Measurements from ENCODE around the gene PALLD.

The PALLD gene

GRCh38 chr4:168557658-168558057, 60.8 kb downstream of the PALLD start:
- H3K4me1 ChIP-seq: peaks cover 0 to 4% (median 0%) of the 10 kb centered on the region in 10 experiments; a peak in 1 of 20 replicates
- no peak overlapping the region for H3K9ac ChIP-seq
- H3K36me3 ChIP-seq: no peaks in the 10 kb centered on the region
- no peak for TF ChIP-seq Cebpa-rat (IDR thresholded peaks at IDR 0.05)
- no peaks in the 10 kb centered on the region for H3K27me3 ChIP-seq
- H4K20me1 ChIP-seq: no peaks in the 10 kb centered on the region
- H3K27ac ChIP-seq: no peak overlapping the region
- no peaks in the 10 kb centered on the region for H3K9me3 ChIP-seq (replicated peaks in 1 of 11)
- no peak overlapping the region for H3K4me2 ChIP-seq
- no peak overlapping the region for H3K4me3 ChIP-seq

GRCh38 chr4:168558599-168558998, 61.7 kb downstream of the PALLD start:
- H3K27me3 ChIP-seq: no peaks in the 10 kb centered on the region
- no peaks in the 10 kb centered on the region for H3K36me3 ChIP-seq

DNA sequence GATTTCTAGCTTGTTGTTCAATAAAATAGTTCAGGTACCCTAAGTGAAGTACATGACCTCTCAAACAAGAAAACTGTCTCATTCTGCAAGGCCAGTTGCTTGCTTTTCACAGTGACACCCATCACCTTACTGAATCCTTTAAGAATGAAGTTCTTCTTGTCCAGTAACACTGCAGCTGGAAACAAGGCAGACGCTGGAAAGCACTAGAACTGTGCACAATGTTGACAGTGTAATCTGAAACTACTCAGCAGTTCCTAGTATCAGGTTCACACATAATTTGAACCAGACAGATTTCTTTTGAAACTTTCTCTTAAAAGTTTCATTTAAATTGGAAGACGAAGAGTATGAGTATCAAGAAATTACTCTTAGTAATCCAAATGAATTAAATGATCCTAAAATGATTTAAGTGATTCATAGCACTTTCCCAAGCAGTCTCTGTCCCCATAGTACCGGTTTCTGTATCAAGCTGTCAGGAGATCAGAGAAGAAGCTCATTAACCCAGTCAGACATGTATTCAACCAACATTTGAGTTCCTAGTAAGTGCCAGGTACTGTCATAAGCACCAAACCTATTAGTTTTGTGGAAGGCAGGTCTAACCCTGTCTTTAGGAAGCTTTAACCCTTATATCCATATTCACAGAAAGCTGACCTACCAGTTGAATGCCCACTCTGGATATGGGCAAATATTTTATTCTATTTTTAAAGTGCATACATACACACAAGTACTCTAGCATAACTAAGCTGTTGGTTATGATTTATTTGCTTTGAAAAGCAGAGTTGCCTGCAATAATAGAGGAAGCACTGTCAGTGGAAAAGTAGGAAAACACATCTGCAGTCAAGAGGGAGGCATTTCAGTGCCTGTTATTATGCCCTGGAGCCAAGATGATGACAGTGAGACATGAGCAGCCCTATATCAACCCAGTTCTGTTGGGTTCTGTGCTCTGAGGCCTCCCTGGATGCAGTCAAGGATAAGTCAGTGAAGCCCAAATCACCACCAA, 63.6 kb downstream of the PALLD start:
- no peaks in the 10 kb centered on the region for H3K36me3 ChIP-seq
- peaks cover 0 to 4% (median 0%) of the 10 kb centered on the region in 10 experiments; a peak in 1 of 20 replicates for H3K4me1 ChIP-seq
- no peak overlapping the region for H3K9ac ChIP-seq
- TF ChIP-seq Cebpa-rat (IDR thresholded peaks at IDR 0.05): no peak
- H3K4me3 ChIP-seq: no peak overlapping the region
- no peaks in the 10 kb centered on the region for H4K20me1 ChIP-seq
- H3K4me2 ChIP-seq: no peak overlapping the region
- H3K9me3 ChIP-seq (replicated peaks in 1 of 11): no peaks in the 10 kb centered on the region
- H3K27ac ChIP-seq: no peak overlapping the region
- H3K27me3 ChIP-seq: no peaks in the 10 kb centered on the region

More at GRCh38 chr4:168558599-168558998, 61.7 kb downstream of the PALLD start:
- no peak for TF ChIP-seq Cebpa-rat (IDR thresholded peaks at IDR 0.05)
- Histone ChIP-seq H3K4me1 (peaks cover 0 to 4% (median 0%) of the 10 kb centered on the region in 10 experiments; a peak in 1 of 20 replicates), H3K4me2 (no peak overlapping the region), H3K4me3 (no peak overlapping the region), H3K27ac (no peak overlapping the region), H3K9me3 (replicated peaks in 1 of 11) (no peaks in the 10 kb centered on the region), H4K20me1 (no peaks in the 10 kb centered on the region), H3K9ac (no peak overlapping the region)

- H3K27ac ChIP-seq: no peak overlapping the region
- H3K4me1 ChIP-seq: no peaks in the 10 kb centered on the region
- no peak overlapping the region for H3K4me2 ChIP-seq
These were observed 65.3 kb downstream of the PALLD start for GRCh38 chr4:168562041-168562571.

GRCh38 chr4:168564023-168564422, 67.2 kb downstream of the PALLD start:
- Histone ChIP-seq H3K36me3 (no peaks in the 10 kb centered on the region), H3K27me3 (no peaks in the 10 kb centered on the region), H3K4me2 (no peak overlapping the region), H3K27ac (no peak overlapping the region), H3K4me3 (no peak overlapping the region), H3K9ac (no peak overlapping the region), H3K4me1 (no peaks in the 10 kb centered on the region), H4K20me1 (no peaks in the 10 kb centered on the region), H3K9me3 (replicated peaks in 1 of 11) (no peaks in the 10 kb centered on the region)
- no peak for TF ChIP-seq Cebpa-rat (IDR thresholded peaks at IDR 0.05)

More at GRCh38 chr4:168562041-168562571, 65.3 kb downstream of the PALLD start:
- Histone ChIP-seq H3K9ac (no peak overlapping the region), H3K36me3 (no peaks in the 10 kb centered on the region), H4K20me1 (no peaks in the 10 kb centered on the region), H3K27me3 (no peaks in the 10 kb centered on the region), H3K9me3 (replicated peaks in 1 of 11) (no peaks in the 10 kb centered on the region), H3K4me3 (no peak overlapping the region)
- no peak for TF ChIP-seq Cebpa-rat (IDR thresholded peaks at IDR 0.05)

DNA sequence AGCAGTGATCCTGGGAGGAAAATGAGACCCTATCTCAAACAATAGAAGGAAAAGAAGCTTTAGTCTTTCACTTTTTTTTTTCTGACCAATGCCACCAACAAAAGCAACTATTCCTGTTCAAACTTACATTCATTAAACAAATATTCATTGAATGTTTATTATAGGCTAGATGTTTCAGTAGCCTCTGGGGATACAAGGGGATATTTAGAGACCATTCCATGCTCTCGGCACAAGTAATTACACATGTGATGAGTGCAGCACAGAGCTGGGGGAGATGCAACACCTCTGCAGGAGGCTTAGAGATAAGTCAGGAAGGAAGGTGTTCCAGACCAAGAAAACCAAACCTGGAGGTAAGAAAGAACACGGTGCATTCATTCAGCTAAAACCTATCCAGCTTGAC, 68.3 kb downstream of the PALLD start:
- H3K9ac ChIP-seq: no peak overlapping the region
- no peaks in the 10 kb centered on the region for H3K36me3 ChIP-seq
- H4K20me1 ChIP-seq: no peaks in the 10 kb centered on the region
- no peak overlapping the region for H3K4me3 ChIP-seq
- H3K4me1 ChIP-seq: no peaks in the 10 kb centered on the region
- H3K9me3 ChIP-seq (replicated peaks in 1 of 11): no peaks in the 10 kb centered on the region
- no peak overlapping the region for H3K4me2 ChIP-seq
- TF ChIP-seq Cebpa-rat (IDR thresholded peaks at IDR 0.05): no peak
- no peak overlapping the region for H3K27ac ChIP-seq
- H3K27me3 ChIP-seq: no peaks in the 10 kb centered on the region

- no peaks in the 10 kb centered on the region for H3K9me3 ChIP-seq (replicated peaks in 1 of 11)
- no peak overlapping the region for H3K4me3 ChIP-seq
- no peaks in the 10 kb centered on the region for H3K27me3 ChIP-seq
- no peak overlapping the region for H3K4me2 ChIP-seq
- H3K36me3 ChIP-seq: no peaks in the 10 kb centered on the region
- H3K4me1 ChIP-seq: no peaks in the 10 kb centered on the region
- no peak for TF ChIP-seq Cebpa-rat (IDR thresholded peaks at IDR 0.05)
- no peak overlapping the region for H3K9ac ChIP-seq
- H4K20me1 ChIP-seq: no peaks in the 10 kb centered on the region
- H3K27ac ChIP-seq: no peak overlapping the region
These were observed 69.9 kb downstream of the PALLD start for GRCh38 chr4:168566726-168567125.

DNA sequence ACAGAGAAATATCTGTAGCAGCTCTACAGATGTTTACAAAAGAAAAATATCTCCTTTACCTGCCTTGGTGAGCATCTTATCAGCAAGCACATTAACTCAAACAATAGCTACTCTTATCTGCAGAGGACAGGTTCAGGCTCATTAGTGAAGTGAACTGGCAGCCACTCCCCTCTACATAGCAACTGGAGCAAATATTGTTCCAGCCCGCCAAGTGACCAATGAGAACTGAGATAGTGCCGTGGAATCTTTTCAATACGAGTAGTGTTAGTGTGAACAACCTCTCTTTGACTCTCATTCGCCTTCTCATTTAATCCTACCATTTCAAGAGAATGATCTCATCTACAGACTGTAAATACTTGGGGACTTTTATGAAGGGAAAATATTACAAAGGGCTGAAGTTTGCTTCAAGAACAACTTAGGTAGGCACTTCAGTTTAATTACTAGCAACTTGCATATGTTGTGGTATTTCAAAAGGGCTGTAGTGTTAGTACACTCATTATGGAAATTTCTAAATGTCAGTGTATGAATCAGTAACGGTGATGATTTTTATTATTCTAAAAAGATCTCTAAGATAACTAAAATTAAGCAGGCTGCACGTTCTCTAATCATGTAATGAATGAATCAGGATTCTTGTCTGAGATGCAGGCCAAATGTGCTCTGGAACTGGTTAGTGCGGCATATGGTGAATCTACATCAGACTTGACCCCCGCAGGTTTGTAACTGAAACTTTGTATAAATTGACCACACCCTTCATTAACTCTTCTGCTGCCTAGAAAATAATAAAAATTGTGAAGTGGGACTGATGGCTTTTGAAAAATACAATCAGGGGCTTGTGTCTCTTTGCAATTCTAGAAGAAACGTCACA, 72.4 kb downstream of the PALLD start:
- no peak overlapping the region for H3K27ac ChIP-seq
- no peaks in the 10 kb centered on the region for H3K4me1 ChIP-seq
- no peak for TF ChIP-seq Cebpa-rat (IDR thresholded peaks at IDR 0.05)
- H3K4me2 ChIP-seq: no peak overlapping the region
- H3K36me3 ChIP-seq: no peaks in the 10 kb centered on the region
- no peak overlapping the region for H3K4me3 ChIP-seq
- H4K20me1 ChIP-seq: no peaks in the 10 kb centered on the region
- H3K9me3 ChIP-seq (replicated peaks in 1 of 11): no peaks in the 10 kb centered on the region
- no peaks in the 10 kb centered on the region for H3K27me3 ChIP-seq
- no peak overlapping the region for H3K9ac ChIP-seq

GRCh38 chr4:168569931-168570276, 73.1 kb downstream of the PALLD start:
- H3K27ac ChIP-seq: no peak overlapping the region
- no peaks in the 10 kb centered on the region for H3K9me3 ChIP-seq (replicated peaks in 1 of 11)
- no peaks in the 10 kb centered on the region for H4K20me1 ChIP-seq
- H3K4me2 ChIP-seq: no peak overlapping the region
- H3K36me3 ChIP-seq: no peaks in the 10 kb centered on the region
- no peak for TF ChIP-seq Cebpa-rat (IDR thresholded peaks at IDR 0.05)
- no peaks in the 10 kb centered on the region for H3K27me3 ChIP-seq
- H3K4me1 ChIP-seq: no peaks in the 10 kb centered on the region
- no peak overlapping the region for H3K9ac ChIP-seq
- H3K4me3 ChIP-seq: no peak overlapping the region

All from BLaER1 treated with 17β-estradiol and CSF1 and Interleukin-3, amounts not matched to agents 10 nM and 100 nM (cell line).